ENCODE measurements around the gene CEP112. TPM values are rescaled to one million over a fixed set of nuclear protein-coding genes. Genes with fewer than 3 reads are reported as not detected.

Gene CEP112
- total RNA-seq, 1 donor from 2014 or later, result 24.5 TPM

- no peak overlapping the region for H3K27ac Mint-ChIP-seq (ENCODE audit: unreplicated experiment)
- DNase-seq (ENCODE audit: low read depth, low spot score), result no peak
- H3K27me3 Mint-ChIP-seq (ENCODE audit: low read depth), result no peaks in the 10 kb centered on the region
- H3K4me1 Mint-ChIP-seq, result peaks cover 6% of the 10 kb centered on the region
- no peak for TF ChIP-seq CTCF (conservative IDR thresholded peaks at IDR 0.05)
- H3K4me3 Mint-ChIP-seq, result no peak overlapping the region
- H3K9me3 Mint-ChIP-seq, result no peaks in the 10 kb centered on the region
- H3K36me3 Mint-ChIP-seq (ENCODE audit: low read depth), result no peaks in the 10 kb centered on the region
Observed at GRCh38 chr17:66233023-66233753, 41.3 kb upstream of the CEP112 start.

- no peaks in the 10 kb centered on the region for H3K27me3 Mint-ChIP-seq (ENCODE audit: low read depth)
- H3K36me3 Mint-ChIP-seq (ENCODE audit: low read depth), result no peaks in the 10 kb centered on the region
- no peak overlapping the region for H3K4me3 Mint-ChIP-seq
- DNase-seq (ENCODE audit: low read depth, low spot score), result no peak
- TF ChIP-seq CTCF (conservative IDR thresholded peaks at IDR 0.05), result no peak
- H3K4me1 Mint-ChIP-seq, result peaks cover 6% of the 10 kb centered on the region
- H3K27ac Mint-ChIP-seq (ENCODE audit: unreplicated experiment), result no peak overlapping the region
- H3K9me3 Mint-ChIP-seq, result no peaks in the 10 kb centered on the region
Observed at GRCh38 chr17:66230922-66231591, 39.1 kb upstream of the CEP112 start.

GRCh38 chr17:66229783-66230538 lies 38.0 kb upstream of the CEP112 start:
- TF ChIP-seq CTCF (conservative IDR thresholded peaks at IDR 0.05), result no peak
- Mint-ChIP-seq H3K4me1 (peaks cover 6% of the 10 kb centered on the region), H3K4me3 (no peak overlapping the region), H3K36me3 (ENCODE audit: low read depth) (no peaks in the 10 kb centered on the region), H3K27ac (ENCODE audit: unreplicated experiment) (no peak overlapping the region), H3K9me3 (no peaks in the 10 kb centered on the region), H3K27me3 (ENCODE audit: low read depth) (no peaks in the 10 kb centered on the region)
- no peak for DNase-seq (ENCODE audit: low read depth, low spot score)

GRCh38 chr17:66228887-66229782 lies 37.2 kb upstream of the CEP112 start, which contains the start of gene APOH:
TSS of gene APOH (minus strand) at chr17:66229415. CDS start at chr17:66229379, 36 bp downstream.
- Mint-ChIP-seq H3K9me3 (no peaks in the 10 kb centered on the region), H3K27ac (ENCODE audit: unreplicated experiment) (no peak within 1 kb of the TSS), H3K4me3 (no peak within 1 kb of the TSS), H3K4me1 (peaks cover 6% of the 10 kb centered on the region), H3K27me3 (ENCODE audit: low read depth) (no peaks in the 10 kb centered on the region), H3K36me3 (ENCODE audit: low read depth) (no peaks in the 10 kb centered on the region)
- no peak for DNase-seq (ENCODE audit: low read depth, low spot score)
- no peak for TF ChIP-seq CTCF (conservative IDR thresholded peaks at IDR 0.05)

Data from neural crest cell (in vitro differentiated cells).